Panc1 (cell line): ENCODE data around the gene SKOR1. TPM values are rescaled to one million over a fixed set of nuclear protein-coding genes. Genes with fewer than 3 reads are reported as not detected.

Experiments
- ATAC-seq: fragments of 200-7000 bp; cut with Tn5 transposase; 2 replicates; pipeline ENCODE4 v1.9.1; 2020; ENCODE audit warnings: mild to moderate bottlenecking, moderate library complexity
- BruUV-seq: library from RNA; stranded (reverse); fragments of 400-500 nt; replicated peaks from 2 replicates; lab custom pipeline; 2021; lab: Mats Ljungman, UMichigan
- CTCF ChIA-PET: fragments of 300-600 bp; sonication (Branson Sonifier 250); formaldehyde crosslinking; loops from one replicate; lab custom pipeline; 2022; ENCODE audit warnings: antibody characterized with exemption; lab: Charles Lee
- POLR2A ChIA-PET: fragments of 300-600 bp; sonication (Branson Sonifier 250); formaldehyde crosslinking; loops from one replicate; lab custom pipeline; 2022; ENCODE audit warnings: antibody characterized with exemption; lab: Charles Lee
- DNase-seq: peaks from one replicate; pipeline ENCODE4 v3.0.0-alpha.2; 2010; ENCODE audit warnings: low read depth, low spot score
- H3K27ac ChIP-seq: 2 replicates; pipeline ENCODE4 v1.5.1; 2011; ENCODE audit warnings: mild to moderate bottlenecking, low read length, inconsistent platforms
- H3K27me3 ChIP-seq: fragments of 200-500 bp; sonication (Bioruptor generic); 2 replicates; pipeline ENCODE4 v1.6.0; 2014; ENCODE audit warnings: low read length, inconsistent platforms; ENCODE audit not compliant: control insufficient read depth, insufficient read depth
- H3K36me3 ChIP-seq: fragments of 200-500 bp; sonication (Bioruptor generic); 2 replicates; pipeline ENCODE4 v1.5.1; 2014; ENCODE audit warnings: inconsistent platforms, mild to moderate bottlenecking, low read length, moderate library complexity; ENCODE audit not compliant: control insufficient read depth, insufficient read depth
- H3K4me1 ChIP-seq: 2 replicates; pipeline ENCODE4 v1.5.1; 2011; ENCODE audit warnings: inconsistent platforms, mild to moderate bottlenecking, low read length, moderate library complexity; ENCODE audit not compliant: control insufficient read depth, insufficient read depth
- H3K4me3 ChIP-seq, 2 experiments: 2 replicates each; pipeline ENCODE4 v1.5.1; 2011 to 2012; ENCODE audit warnings: low read depth in 2 of 2, low read length in 2 of 2, mild to moderate bottlenecking in 2 of 2, inconsistent platforms in 1 of 2, moderate library complexity in 1 of 2
- H3K9me3 ChIP-seq: fragments of 200-500 bp; sonication (Bioruptor generic); 2 replicates; pipeline ENCODE4 v1.5.1; 2014; ENCODE audit warnings: low read depth, mild to moderate bottlenecking, inconsistent platforms, low read length, moderate library complexity; ENCODE audit not compliant: control insufficient read depth, insufficient read depth
- CTCF ChIP-seq: fragments of 450-650 bp; IDR thresholded peaks from 2 replicates; pipeline ENCODE4 v1.5.1; 2017; ENCODE audit warnings: mild to moderate bottlenecking
- POLR2AphosphoS5 ChIP-seq: IDR thresholded peaks from 2 replicates; pipeline ENCODE4 v1.6.1; 2012; ENCODE audit warnings: mild to moderate bottlenecking, low read depth, low read length, moderate library complexity
- REST ChIP-seq, 2 experiments: IDR thresholded peaks; 2 replicates each; pipeline ENCODE4 v1.6.1; 2011 to 2012; ENCODE audit warnings: low read depth in 2 of 2, control low read depth in 1 of 2, low read length in 1 of 2, mild to moderate bottlenecking in 1 of 2, moderate library complexity in 1 of 2; ENCODE audit not compliant: insufficient read depth in 1 of 2
- SIN3A ChIP-seq: IDR thresholded peaks from 2 replicates; pipeline ENCODE4 v1.6.1; 2012; ENCODE audit warnings: low read depth, mild to moderate bottlenecking, low read length, moderate library complexity, borderline replicate concordance; ENCODE audit not compliant: insufficient read depth
- TCF7L2 ChIP-seq: IDR thresholded peaks from 2 replicates; pipeline ENCODE4 v1.6.1; 2011; ENCODE audit warnings: mild to moderate bottlenecking, low read depth, low read length, inconsistent platforms
- in situ Hi-C: cut with HindIII; loops from 2 replicates; pipeline ENCODE4 v1.10.0; 2016; ENCODE audit warnings: low sequenced_read_pairs, low pct_unique_long_range_greater_than_20kb
- intact Hi-C: fragments of 100-400 bp; cut with micrococcal nuclease; formaldehyde crosslinking; loops from one replicate; pipeline ENCODE4 v1.10.0; 2022; ENCODE audit not compliant: unreplicated experiment
- total RNA-seq: library from RNA; stranded (reverse); gene quantifications from one replicate; pipeline ENCODE4 v1.2.1, GENCODE V29; 2021; ENCODE audit not compliant: unreplicated experiment

The SKOR1 gene
- total RNA-seq, 1 experiment from 2014 or later = 0.21 TPM

GRCh38 chr15:67820992-67821783 is 4.1 kb upstream of the SKOR1 start:
- no peak overlapping the region for H3K4me3 ChIP-seq
- POLR2A ChIA-PET = interaction anchor here (0.6 kb wide), 1 partner anchor 267 kb away, joined by 3 read pairs; no protein-coding TSS in a partner anchor
- no peak for DNase-seq
- in situ Hi-C loops = no loop called here
- BruUV-seq = no TSS peak
- H3K27ac ChIP-seq = no peak overlapping the region
- ATAC-seq = no peak
- peaks cover 14% of the 10 kb centered on the region for H3K4me1 ChIP-seq
- CTCF ChIA-PET = no interaction called here
- H3K36me3 ChIP-seq = no peaks in the 10 kb centered on the region
- TF ChIP-seq POLR2AphosphoS5 (no peak), REST (IDR thresholded peaks at IDR 0.05; ENCODE audit: insufficient read depth in 1 of 2, low read depth in 2 of 2, low read length in 1 of 2) (peak; percentile 94), CTCF (no peak)
- intact Hi-C loops = no loop called here
- peaks cover 19% of the 10 kb centered on the region for H3K27me3 ChIP-seq
- no peaks in the 10 kb centered on the region for H3K9me3 ChIP-seq

- ChIA-PET POLR2A (no interaction called here), CTCF (no interaction called here)
- peaks cover 19% of the 10 kb centered on the region; the same call in 1 of the 2 replicates for H3K27me3 ChIP-seq
- H3K36me3 ChIP-seq = no peaks in the 10 kb centered on the region
- H3K9me3 ChIP-seq = no peaks in the 10 kb centered on the region
- peaks cover 14% of the 10 kb centered on the region for H3K4me1 ChIP-seq
- no TSS peak for BruUV-seq
- intact Hi-C loops = no loop called here
- in situ Hi-C loops = no loop called here
- DNase-seq (no peak), ATAC-seq (no peak)
- TF ChIP-seq CTCF = no peak
- no peak for TF ChIP-seq TCF7L2
- TF ChIP-seq REST (IDR thresholded peaks at IDR 0.05; ENCODE audit: insufficient read depth in 1 of 2, low read depth in 2 of 2, low read length in 1 of 2) = no peak
- TF ChIP-seq SIN3A = no peak
- no peak for TF ChIP-seq POLR2AphosphoS5
- no peak overlapping the region for H3K27ac ChIP-seq
- H3K4me3 ChIP-seq = no peak overlapping the region
These were observed 3.4 kb upstream of the SKOR1 start for GRCh38 chr15:67821784-67822440.
